Activated effector memory CD4-positive, alpha-beta T cell treated with anti-CD3 and anti-CD28 coated beads, Interleukin-2, amount 50 U/mL, for 16 hours (primary cell): ENCODE results near the gene TRIM26.
"Not testable (repeated sequence)": the region's sequence is repeated elsewhere in the genome, so short reads cannot be mapped to it uniquely, and the experiment has no call there.

Experiments
- DNase-seq: peaks from one replicate; pipeline ENCODE4 v3.0.0-alpha.2; 2020

TRIM26 gene

GRCh38 chr6:30212865-30213666 lies at the start of gene TRIM26:
TSS of gene TRIM26 (minus strand) at chr6:30213406. CDS start at chr6:30199103, 14,303 bp downstream.
- peak; percentile 99 for DNase-seq

- peak; percentile 76 for DNase-seq
Measured at GRCh38 chr6:30260036-30260504, 46.9 kb upstream of the TRIM26 start.

DNA sequence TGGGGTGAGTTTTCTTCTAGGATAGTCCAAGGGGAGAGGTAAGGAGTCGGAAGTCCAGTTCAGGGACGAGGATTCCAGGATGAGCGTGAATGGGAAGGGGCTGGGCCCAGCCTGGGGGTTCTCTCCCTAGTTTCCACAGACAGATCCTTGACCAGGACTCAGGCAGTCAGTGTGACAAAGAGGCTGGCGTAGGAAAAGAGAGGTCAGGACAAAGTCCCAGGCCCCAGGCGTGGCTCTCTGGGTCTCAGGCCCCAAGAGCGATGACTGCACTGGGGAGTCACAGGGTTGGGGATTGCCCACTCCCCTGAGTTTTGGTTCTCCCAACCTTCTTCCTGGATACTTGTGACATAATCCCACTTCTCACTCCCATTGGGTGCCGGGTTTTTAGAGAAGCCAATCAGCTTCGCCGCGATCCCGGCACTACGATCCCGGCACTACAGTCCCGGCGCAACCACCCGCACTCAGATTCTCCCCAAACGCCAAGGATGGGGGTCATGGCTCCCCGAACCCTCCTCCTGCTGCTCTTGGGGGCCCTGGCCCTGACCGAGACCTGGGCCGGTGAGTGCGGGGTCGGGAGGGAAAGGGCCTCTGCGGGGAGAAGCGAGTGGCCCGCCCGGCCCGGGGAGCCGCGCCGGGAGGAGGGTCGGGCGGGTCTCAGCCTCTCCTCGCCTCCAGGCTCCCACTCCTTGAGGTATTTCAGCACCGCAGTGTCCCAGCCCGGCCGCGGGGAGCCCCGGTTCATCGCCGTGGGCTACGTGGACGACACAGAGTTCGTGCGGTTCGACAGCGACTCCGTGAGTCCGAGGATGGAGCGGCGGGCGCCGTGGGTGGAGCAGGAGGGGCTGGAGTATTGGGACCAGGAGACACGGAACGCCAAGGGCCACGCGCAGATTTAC lies 46.2 kb upstream of the TRIM26 start:
- peak; percentile 85 for DNase-seq

GRCh38 chr6:30258204-30258603 lies 45.0 kb upstream of the TRIM26 start:
- no peak for DNase-seq

GRCh38 chr6:30252417-30252816 lies 39.2 kb upstream of the TRIM26 start:
- DNase-seq, result not testable (repeated sequence)

DNA sequence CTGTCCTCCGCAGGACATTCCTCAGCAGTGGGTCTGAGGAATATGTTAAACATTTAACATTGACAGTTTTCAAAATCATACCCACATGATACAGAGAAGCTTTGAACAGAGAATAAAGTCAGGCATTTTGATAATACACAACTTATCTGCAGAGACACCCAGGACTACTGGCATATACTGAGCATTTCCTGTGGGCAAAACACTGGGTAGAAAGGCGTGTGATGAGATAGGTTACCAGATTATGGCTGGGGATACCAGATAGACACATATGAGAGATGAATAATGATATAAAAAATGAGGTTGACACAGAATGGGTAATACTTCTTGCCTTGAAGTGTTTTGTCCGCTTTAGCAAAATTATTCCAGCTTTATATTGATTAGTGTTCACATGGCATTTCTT lies 31.4 kb upstream of the TRIM26 start:
- DNase-seq, result no peak

GRCh38 chr6:30238178-30238795 lies 25.1 kb upstream of the TRIM26 start:
- no peak for DNase-seq

DNA sequence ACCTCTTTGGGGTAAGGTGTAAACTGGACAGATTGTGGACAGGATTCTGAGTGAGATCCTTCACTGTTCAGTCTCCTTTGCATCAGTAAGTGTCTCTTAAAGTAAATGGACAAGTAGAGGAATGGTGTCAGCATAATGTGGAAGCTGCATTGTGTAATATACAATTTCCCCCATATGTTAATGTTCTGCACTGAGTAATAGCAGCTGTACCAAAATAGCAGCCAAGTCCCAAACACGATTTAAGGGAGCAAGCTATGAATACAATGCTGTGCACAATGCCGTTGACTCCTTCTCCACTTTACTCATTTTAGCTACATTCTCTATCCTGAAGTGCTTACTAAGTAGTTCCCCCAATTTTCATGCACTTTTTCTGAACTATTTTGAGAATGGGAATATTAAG lies 21.1 kb upstream of the TRIM26 start:
- DNase-seq, result no peak

DNA sequence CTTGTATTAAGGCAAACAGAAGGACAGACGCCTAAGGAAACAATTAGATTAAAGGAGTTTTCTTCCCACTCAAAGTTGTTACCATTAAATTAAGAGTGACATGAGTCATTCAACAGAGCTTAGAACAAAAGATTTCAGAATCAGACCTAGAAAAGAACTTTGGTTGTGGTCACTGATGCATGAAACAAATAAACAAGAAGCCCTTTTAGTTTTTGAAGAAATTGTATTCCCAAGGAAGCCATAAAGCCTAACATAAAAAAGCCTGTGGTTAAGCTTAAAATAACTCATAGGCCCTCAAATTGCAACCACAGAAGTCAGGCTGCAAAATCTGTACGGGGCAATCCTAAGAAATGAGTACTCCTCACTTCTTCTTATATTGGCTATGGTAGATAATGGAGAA lies 17.9 kb upstream of the TRIM26 start:
- no peak for DNase-seq

- DNase-seq, result no peak
Measured at GRCh38 chr6:30227763-30228487, 14.7 kb upstream of the TRIM26 start.

DNA sequence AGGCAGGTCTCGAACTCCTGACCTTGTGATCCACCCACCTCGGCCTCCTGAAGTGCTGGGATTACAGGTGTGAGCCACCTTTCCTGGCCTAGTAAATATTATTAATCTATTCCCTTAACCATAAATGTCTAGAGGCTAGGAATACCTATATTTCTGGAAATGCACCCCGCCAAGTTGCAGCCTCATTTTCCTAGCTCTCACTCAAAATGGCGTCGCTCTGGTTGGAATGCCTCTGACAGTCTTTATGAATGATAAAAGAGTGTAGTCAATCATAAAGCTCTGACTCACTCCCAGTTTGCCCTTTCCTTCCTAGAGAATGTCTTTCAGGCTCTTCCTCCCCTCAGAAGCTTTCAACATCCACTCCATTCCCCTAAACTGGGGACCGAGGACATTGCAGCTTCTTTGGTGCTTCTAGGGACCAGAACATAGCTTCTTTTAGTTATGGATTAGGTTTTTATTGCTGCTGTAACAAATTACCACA lies 14.1 kb upstream of the TRIM26 start:
- DNase-seq, result no peak

GRCh38 chr6:30223339-30223738 lies 10.1 kb upstream of the TRIM26 start:
- DNase-seq, result no peak

GRCh38 chr6:30221956-30222355 lies 8.8 kb upstream of the TRIM26 start:
- not testable (repeated sequence) for DNase-seq

GRCh38 chr6:30221395-30221794 lies 8.2 kb upstream of the TRIM26 start:
- DNase-seq, result not testable (repeated sequence)

- peak; percentile 73 for DNase-seq
Measured at GRCh38 chr6:30219244-30219643, 6.0 kb upstream of the TRIM26 start.

DNA sequence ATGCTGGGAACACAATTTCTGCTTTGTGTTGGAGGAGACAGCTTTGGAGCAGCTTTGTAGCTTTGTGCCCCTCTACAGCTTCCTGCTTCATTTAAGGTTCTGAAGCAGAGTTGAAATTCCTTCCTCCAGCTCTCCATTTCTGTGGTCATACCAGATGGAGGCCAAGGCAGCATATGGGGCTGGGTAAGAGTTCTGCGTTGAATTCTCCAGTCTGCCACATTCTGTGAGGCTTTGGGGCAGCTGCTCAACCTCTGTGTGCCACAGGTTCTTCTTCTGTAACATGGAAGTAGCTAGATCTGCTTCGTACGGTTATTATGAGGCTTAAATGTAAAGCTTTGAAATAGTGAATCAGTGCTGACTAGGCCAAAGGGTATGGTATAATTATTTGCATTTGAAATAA lies 2.9 kb upstream of the TRIM26 start:
- no peak for DNase-seq

DNA sequence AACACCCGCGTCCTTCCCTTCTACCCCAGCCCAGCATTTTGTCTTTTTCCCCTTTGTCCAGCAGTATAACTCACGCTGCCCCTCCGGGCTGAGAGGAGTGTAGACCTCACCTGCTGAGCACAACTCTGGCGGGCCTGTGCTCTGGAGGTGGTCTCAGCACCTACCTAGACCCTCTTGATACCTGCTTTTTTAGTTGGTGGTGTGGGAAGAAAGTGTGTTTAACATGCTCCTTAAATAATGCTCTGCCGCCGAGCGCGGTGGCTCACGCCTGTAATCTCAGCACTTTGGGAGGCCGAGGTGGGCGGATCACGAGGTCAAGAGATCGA lies 1.4 kb upstream of the TRIM26 start:
- DNase-seq, result no peak

DNA sequence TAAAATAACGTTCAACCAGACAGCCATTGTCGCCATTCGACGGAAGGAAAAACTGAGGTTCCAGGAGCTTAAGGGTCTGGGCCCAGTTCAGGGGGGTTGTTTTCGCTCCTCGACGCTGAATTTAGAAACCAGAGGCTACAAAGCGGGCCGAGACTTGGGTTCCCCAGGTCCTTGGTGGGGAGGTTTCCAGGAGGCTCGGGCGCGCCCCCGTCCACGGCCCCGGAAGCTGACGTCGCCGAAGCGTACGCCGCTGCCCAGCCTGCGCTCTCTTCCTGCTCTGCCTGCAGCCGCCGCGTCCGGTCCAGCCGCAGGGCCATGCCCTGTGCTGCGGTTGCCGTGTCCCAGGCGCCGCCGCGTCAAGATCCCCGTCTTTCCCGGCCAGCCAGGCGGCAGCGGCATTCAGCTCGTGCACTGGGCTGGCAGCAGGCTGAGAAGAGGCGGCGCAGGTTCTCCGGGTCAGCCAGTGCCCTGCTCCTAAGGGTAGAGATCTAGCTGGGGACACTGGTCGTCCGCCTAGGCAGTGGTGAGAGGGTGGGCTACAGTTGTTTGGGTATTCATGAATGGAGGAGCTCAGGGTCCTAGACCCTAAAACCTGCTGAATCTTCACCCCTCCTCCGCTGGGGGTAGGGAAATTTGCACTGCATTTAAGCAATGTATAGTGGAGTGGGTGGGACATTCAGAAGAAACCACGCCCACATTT lies 901 bp upstream of the TRIM26 start:
- DNase-seq, result peak; percentile 92

GRCh38 chr6:30213667-30213956 lies 406 bp upstream of the TRIM26 start:
- DNase-seq, result no peak

DNA sequence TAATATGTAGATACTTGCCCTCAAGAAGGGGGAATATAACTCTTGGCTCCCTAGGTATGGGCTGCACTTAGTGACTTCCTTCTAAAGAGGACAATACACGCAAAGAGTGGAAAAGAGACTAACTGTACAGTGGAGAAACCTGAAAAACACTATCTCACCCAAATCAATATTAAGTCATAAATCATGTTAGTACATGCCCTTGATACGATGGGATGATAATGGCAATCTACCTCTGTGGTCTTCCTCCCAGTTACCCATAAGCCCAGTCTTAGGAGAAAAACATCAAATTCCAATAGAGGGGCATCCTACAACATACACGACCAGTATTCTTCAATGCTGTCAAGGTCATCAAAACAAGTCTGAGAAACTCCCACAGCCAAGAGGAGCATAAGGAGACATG lies 1.3 kb downstream of the TRIM26 start:
- DNase-seq, result no peak

DNA sequence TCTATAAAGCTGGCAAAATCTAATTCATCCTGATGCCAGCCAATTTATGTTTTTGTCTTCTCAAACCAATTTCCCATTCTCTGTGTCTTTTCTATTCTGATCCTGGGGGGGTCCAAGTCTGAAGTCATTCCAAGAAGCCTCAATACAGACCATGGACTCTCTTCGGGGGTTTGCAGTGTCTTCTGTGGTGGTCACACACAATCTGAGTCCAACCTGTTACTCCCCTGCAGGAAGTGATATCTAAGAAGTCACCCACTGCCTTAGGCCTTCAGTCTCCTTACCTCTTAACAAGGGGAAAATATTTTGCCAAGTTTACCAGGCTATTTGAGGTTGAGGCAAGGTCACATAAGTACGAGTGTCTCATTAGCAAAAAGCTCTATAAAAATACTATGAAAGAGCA lies 1.9 kb downstream of the TRIM26 start:
- DNase-seq, result no peak

- no peak for DNase-seq
Measured at GRCh38 chr6:30207619-30208295, 5.4 kb downstream of the TRIM26 start.
